A549 (cell line): ENCODE data around the gene SMTN. TPM values are rescaled to one million over a fixed set of nuclear protein-coding genes. Genes with fewer than 3 reads are reported as not detected.

ENCODE experiments used
- ATAC-seq, 2 experiments: fragments of 200-7000 bp in 1 of 2; fragments of >200 bp in 1 of 2; cut with Nextera tagmentation in 1 of 2; cut with Tn5 transposase in 1 of 2; 3 replicates each; pipeline versions ENCODE4 v1.8.0 to v1.9.1; 2018 to 2020; ENCODE audit warnings: mild to moderate bottlenecking in 1 of 2, moderate library complexity in 1 of 2
- CTCF ChIA-PET: fragments of 300-600 bp; sonication (Branson Sonifier 250); formaldehyde crosslinking; extraction: SDS; loops from one replicate; lab custom pipeline; 2021; ENCODE audit warnings: antibody characterized with exemption, inconsistent platforms; lab: Yijun Ruan, JAX
- POLR2A ChIA-PET: fragments of 350-600 bp; formaldehyde crosslinking; extraction: SDS; loops from one replicate; lab custom pipeline; 2021; ENCODE audit warnings: antibody characterized with exemption, inconsistent platforms; lab: Yijun Ruan, JAX
- DNase-seq, 2 experiments: peaks; one replicate each; pipeline versions ENCODE4 v3.0.0 to v3.0.0-alpha.2; 2011 to 2016; ENCODE audit warnings: low read depth in 1 of 2, low spot score in 1 of 2
- FAIRE-seq: peaks from 2 replicates; lab custom pipeline; 2011; peaks lifted over from hg19 to GRCh38; lab: Jason Lieb, UNC
- H3K27ac ChIP-seq, 2 experiments: fragments of >200 bp; sonication (Bioruptor Twin); formaldehyde crosslinking; 3 replicates each; pipeline ENCODE4 v1.5.1; 2016 to 2017
- H3K4me1 ChIP-seq: fragments of >200 bp; sonication (Bioruptor Twin); formaldehyde crosslinking; 3 replicates; pipeline ENCODE4 v1.6.1; 2016
- H3K4me2 ChIP-seq: fragments of >200 bp; sonication (Bioruptor Twin); formaldehyde crosslinking; 3 replicates; pipeline ENCODE4 v1.6.1; 2016
- H3K4me3 ChIP-seq: fragments of >200 bp; sonication (Bioruptor Twin); formaldehyde crosslinking; 3 replicates; pipeline ENCODE4 v1.5.1; 2016
- H3K9me3 ChIP-seq: fragments of >200 bp; sonication (Bioruptor Twin); formaldehyde crosslinking; 3 replicates; pipeline ENCODE4 v1.6.1; 2016
- ATOH8 ChIP-seq: fragments of 250-450 bp; sonication (Bioruptor Pico); IDR thresholded peaks from 2 replicates; pipeline ENCODE4 v1.5.0; 2020; ENCODE audit warnings: low read depth, mild to moderate bottlenecking, moderate library complexity
- BCL3 ChIP-seq: fragments of >200 bp; sonication (Bioruptor Twin); formaldehyde crosslinking; IDR thresholded peaks from 3 replicates; pipeline ENCODE4 v1.6.1; 2016
- CBX2 ChIP-seq: fragments of 200-600 bp; sonication (generic); IDR thresholded peaks from 2 replicates; pipeline ENCODE4 v1.6.1; 2016; ENCODE audit warnings: low read depth, mild to moderate bottlenecking, borderline replicate concordance
- CTCF ChIP-seq: fragments of >200 bp; sonication (Bioruptor Twin); formaldehyde crosslinking; IDR thresholded peaks from 3 replicates; pipeline ENCODE4 v1.5.1; 2016
- E2F6 ChIP-seq: IDR thresholded peaks from 2 replicates; pipeline ENCODE4 v1.6.1; 2012; ENCODE audit warnings: low read depth, borderline replicate concordance
- EHF ChIP-seq: fragments of 250-450 bp; sonication (Bioruptor Pico); IDR thresholded peaks from 2 replicates; pipeline ENCODE4 v1.5.0; 2020; ENCODE audit warnings: mild to moderate bottlenecking
- FOXS1 ChIP-seq: fragments of 250-450 bp; sonication (Bioruptor Pico); IDR thresholded peaks from 2 replicates; pipeline ENCODE4 v1.5.0; 2020; ENCODE audit warnings: mild to moderate bottlenecking, moderate library complexity
- GATA3 ChIP-seq: IDR thresholded peaks from 2 replicates; pipeline ENCODE4 v1.6.1; 2012; ENCODE audit warnings: borderline replicate concordance
- HES2 ChIP-seq: fragments of >200 bp; sonication (Bioruptor Twin); formaldehyde crosslinking; IDR thresholded peaks from 2 replicates; pipeline ENCODE4 v1.6.1; 2016
- HEYL ChIP-seq: fragments of 250-450 bp; sonication (Bioruptor Pico); IDR thresholded peaks from 2 replicates; pipeline ENCODE4 v1.8.0; 2021; ENCODE audit warnings: mild to moderate bottlenecking, moderate library complexity
- HMGXB4 ChIP-seq: fragments of 250-450 bp; sonication (Bioruptor Pico); IDR thresholded peaks from 2 replicates; pipeline ENCODE4 v1.5.0; 2021; ENCODE audit warnings: mild to moderate bottlenecking, moderate library complexity, borderline replicate concordance
- HOXA7 ChIP-seq: fragments of 250-450 bp; sonication (Bioruptor Pico); IDR thresholded peaks from 2 replicates; pipeline ENCODE4 v1.5.0; 2020; ENCODE audit warnings: mild to moderate bottlenecking, moderate library complexity
- HOXB5 ChIP-seq: fragments of 250-450 bp; sonication (Bioruptor Pico); IDR thresholded peaks from 2 replicates; pipeline ENCODE4 v1.5.0; 2020; ENCODE audit warnings: mild to moderate bottlenecking, moderate library complexity
- KDM5A ChIP-seq: fragments of 200-600 bp; sonication (generic); IDR thresholded peaks from 2 replicates; pipeline ENCODE4 v1.6.1; 2016; ENCODE audit warnings: antibody characterized with exemption, mild to moderate bottlenecking
- MAZ ChIP-seq: fragments of 150-350 bp; IDR thresholded peaks from 2 replicates; pipeline ENCODE4 v1.6.1; 2014; ENCODE audit warnings: antibody characterized with exemption, low read depth, low read length, borderline replicate concordance
- NR3C1 ChIP-seq: fragments of >200 bp; sonication (Bioruptor Twin); formaldehyde crosslinking; IDR thresholded peaks from 3 replicates; pipeline ENCODE4 v1.6.1; 2017
- RAD21 ChIP-seq, 2 experiments: fragments of >200 bp in 1 of 2; sonication (Bioruptor Twin) in 1 of 2; formaldehyde crosslinking in 1 of 2; IDR thresholded peaks in 1 of 2; conservative IDR thresholded peaks in 1 of 2; 2 replicates in 1 of 2; 3 replicates in 1 of 2; pipeline ENCODE4 v1.6.1; 2012 to 2018; ENCODE audit warnings: inconsistent platforms in 1 of 2
- REST ChIP-seq: fragments of 200-600 bp; sonication (generic); IDR thresholded peaks from 2 replicates; pipeline ENCODE4 v1.6.1; 2016; ENCODE audit warnings: antibody characterized with exemption, mild to moderate bottlenecking, moderate library complexity
- RFX5 ChIP-seq: fragments of 450-650 bp; IDR thresholded peaks from 2 replicates; pipeline ENCODE4 v1.7.1; 2014; ENCODE audit warnings: antibody characterized with exemption, mild to moderate bottlenecking, moderate library complexity
- TP53 ChIP-seq: fragments of 250-450 bp; sonication (Bioruptor Pico); IDR thresholded peaks from 2 replicates; pipeline ENCODE4 v1.5.0; 2021; ENCODE audit warnings: mild to moderate bottlenecking, moderate library complexity
- ZFP36 ChIP-seq: fragments of 450-650 bp; IDR thresholded peaks from 2 replicates; pipeline ENCODE4 v1.6.1; 2014; ENCODE audit warnings: borderline replicate concordance; ENCODE audit not compliant: partially characterized antibody
- ZNF302 ChIP-seq: fragments of 250-450 bp; sonication (Bioruptor Pico); IDR thresholded peaks from 2 replicates; pipeline ENCODE4 v1.9.0; 2021; ENCODE audit warnings: inconsistent platforms, mild to moderate bottlenecking, moderate library complexity
- ZSCAN20 ChIP-seq: fragments of 250-450 bp; sonication (Bioruptor Pico); IDR thresholded peaks from 2 replicates; pipeline ENCODE4 v1.8.0; 2022; ENCODE audit warnings: mild to moderate bottlenecking, moderate library complexity
- WGBS: methylation state at CpG from one replicate; pipeline ENCODE4 v1.1.6; 2017; ENCODE audit errors: missing lambda C conversion rate; 5-methylcytosine and 5-hydroxymethylcytosine counted together
- polyA plus RNA-seq, 4 experiments: library from polyadenylated mRNA; depleted of rRNA in 3 of 4; stranded (reverse); fragments of >200 nt; fragmentation: RNase III in 1 of 4; extraction: RNeasy Plus Mini Kit Qiagen cat#74134 plus additional on column Dnase treatment in 1 of 4; gene quantifications; 2 replicates in 3 of 4; 3 replicates in 1 of 4; pipeline ENCODE4 v1.2.3, GENCODE V29; 2011 to 2017

The SMTN gene
- polyA plus RNA-seq, 2 of the 4 experiments (the other 2 are of a cell fraction) = 12.7 to 33.1 TPM

GRCh38 chr22:31091106-31091975 lies 10.2 kb downstream of the SMTN start:
- no peak overlapping the region for H3K4me3 ChIP-seq
- CTCF ChIA-PET = interaction anchor here (1.8 to 6.6 kb wide), 5 partner anchors 9 to 181 kb away, joined by 6 to 50 read pairs (median 13); partner anchors contain the start of gene SELENOM
- no peak for TF ChIP-seq GATA3
- no peak for TF ChIP-seq EHF (CRISPR knock-in tag)
- TF ChIP-seq RFX5 = no peak
- no peak for TF ChIP-seq CTCF
- TF ChIP-seq HMGXB4 (CRISPR knock-in tag) = no peak
- TF ChIP-seq MAZ = no peak
- no peak for TF ChIP-seq HEYL (CRISPR knock-in tag)
- TF ChIP-seq E2F6 = no peak
- TF ChIP-seq HOXB5 (CRISPR knock-in tag) = no peak
- no peak for TF ChIP-seq CBX2
- TF ChIP-seq ZFP36 = no peak
- no peak for TF ChIP-seq REST
- no peak for TF ChIP-seq KDM5A
- TF ChIP-seq HOXA7 = no peak
- WGBS = 91% methylated on average over 13 of the region's 29 CpGs
- ATAC-seq (no peak), FAIRE-seq (no peak), DNase-seq (no peak)
- no peak overlapping the region for H3K27ac ChIP-seq
- 0 out of 3 replicates have a peak, but pooled peaks cover 2% of the 10 kb centered on the region for H3K4me1 ChIP-seq
- no peaks in the 10 kb centered on the region for H3K9me3 ChIP-seq
- H3K4me2 ChIP-seq = no peak overlapping the region
- POLR2A ChIA-PET = interaction anchor here (1.4 kb wide), 1 partner anchor 9 kb away, joined by 3 read pairs; no protein-coding TSS in a partner anchor

- Histone ChIP-seq H3K4me3 (no peak overlapping the region), H3K9me3 (no peaks in the 10 kb centered on the region), H3K4me1 (no peaks in the 10 kb centered on the region), H3K4me2 (no peak overlapping the region), H3K27ac (no peak overlapping the region)
- 100% methylated on average over 4 of the region's 9 CpGs for WGBS
- no peak for DNase-seq
- FAIRE-seq = no peak
- POLR2A ChIA-PET = interaction anchor here (1.4 kb wide), 1 partner anchor 10 kb away, joined by 3 read pairs; no protein-coding TSS in a partner anchor
- CTCF ChIA-PET = interaction anchor here (1.1 to 5.4 kb wide), 4 partner anchors 10 to 145 kb away, joined by 3 to 44 read pairs (median 10); partner anchors contain the start of gene SELENOM
- no peak for ATAC-seq
- TF ChIP-seq BCL3 = no peak
- no peak for TF ChIP-seq RAD21 (conservative IDR thresholded peaks at IDR 0.05 in 1 of 2, IDR thresholded peaks at IDR 0.05 in 1 of 2)
- no peak for TF ChIP-seq E2F6
- TF ChIP-seq ATOH8 (CRISPR knock-in tag) = no peak
- no peak for TF ChIP-seq FOXS1
- no peak for TF ChIP-seq TP53 (CRISPR knock-in tag)
- TF ChIP-seq HOXB5 (CRISPR knock-in tag) = no peak
- no peak for TF ChIP-seq HOXA7
- no peak for TF ChIP-seq ZNF302
- TF ChIP-seq ZSCAN20 (CRISPR knock-in tag) = no peak
- no peak for TF ChIP-seq NR3C1
- no peak for TF ChIP-seq HES2
Measured at GRCh38 chr22:31092161-31092560, 11.0 kb downstream of the SMTN start.
